ENCODE results near the gene CD300C.
"Not testable (repeated sequence)": the region's sequence is repeated elsewhere in the genome, so short reads cannot be mapped to it uniquely, and the experiment has no call there.

The CD300C gene

DNA sequence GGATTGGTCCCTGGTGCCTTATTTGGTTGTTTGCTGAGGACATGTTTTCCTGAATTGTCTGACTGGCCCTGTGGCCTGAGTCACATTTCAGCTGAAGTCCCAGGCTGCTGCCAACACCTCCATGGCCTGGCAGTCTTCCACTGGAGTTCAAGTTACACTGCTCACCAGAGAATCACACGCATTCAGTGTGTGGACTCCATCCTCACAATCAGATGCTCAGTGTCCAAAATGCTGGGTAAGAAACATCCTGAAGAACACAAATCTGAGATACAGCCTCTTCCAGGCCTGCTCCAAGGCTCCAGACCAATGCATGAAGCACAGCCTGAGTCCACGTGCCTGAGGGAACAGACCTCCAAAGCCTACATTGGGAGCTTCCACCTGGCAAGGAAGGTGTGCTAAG is 33.9 kb downstream of the CD300C start:
- no peak for FAIRE-seq

DNA sequence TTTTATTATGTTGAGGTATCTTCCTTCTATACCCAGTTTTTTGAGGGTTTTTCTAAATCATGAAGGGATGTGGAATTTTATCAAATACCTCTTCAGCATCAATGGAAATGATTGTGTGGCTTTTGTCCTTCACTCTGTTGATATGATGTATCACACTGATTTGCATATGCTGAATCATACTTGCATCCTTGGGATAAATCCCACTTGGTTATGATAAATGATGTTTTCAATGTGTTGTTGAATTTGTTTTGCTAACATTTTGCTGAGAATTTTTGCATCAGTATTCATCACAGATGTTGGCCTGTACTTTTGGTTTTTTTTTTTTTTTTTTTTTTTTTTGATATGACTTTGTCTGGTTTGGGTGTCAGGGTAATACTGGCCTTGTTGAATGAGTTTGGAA is 37.8 kb downstream of the CD300C start:
- FAIRE-seq, result no peak

DNA sequence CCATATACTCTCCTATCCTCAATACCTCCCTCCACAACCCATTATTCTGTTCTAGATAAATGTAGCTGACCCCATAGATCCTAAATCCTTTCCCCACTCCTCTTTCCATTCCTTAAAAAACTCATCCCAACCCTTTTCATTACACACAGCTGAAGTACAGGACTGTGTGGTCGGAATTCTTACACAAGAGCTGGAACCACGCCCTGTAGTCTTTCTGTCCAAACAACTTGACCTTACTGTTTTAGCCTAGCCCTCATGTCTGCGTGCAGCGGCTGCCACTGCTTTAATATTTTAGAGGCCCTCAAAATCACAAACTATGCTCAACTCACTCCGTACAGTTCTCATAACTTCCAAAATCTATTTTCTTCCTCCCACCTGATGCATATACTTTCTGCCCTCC is 42.0 kb downstream of the CD300C start:
- FAIRE-seq, result not testable (repeated sequence)

DNA sequence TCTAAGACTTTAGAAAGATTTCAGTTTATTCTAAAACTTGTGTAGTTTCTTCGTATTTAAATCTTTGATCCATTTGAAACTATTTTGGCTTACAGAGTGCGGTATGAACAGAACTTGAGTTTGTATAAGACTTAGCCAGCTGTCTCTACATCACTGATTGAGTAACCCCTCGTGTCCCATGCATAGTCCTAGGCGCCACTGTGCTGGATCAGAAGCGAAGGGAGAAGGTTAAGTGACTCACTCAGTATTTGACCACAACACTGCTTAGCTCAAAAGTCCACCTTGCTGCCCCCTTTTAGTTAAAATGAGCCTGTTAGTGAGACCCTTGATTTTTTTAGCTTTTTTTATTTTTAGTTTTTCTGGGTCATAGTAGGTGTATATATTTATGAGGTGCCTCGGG is 43.1 kb downstream of the CD300C start:
- no peak for FAIRE-seq

DNA sequence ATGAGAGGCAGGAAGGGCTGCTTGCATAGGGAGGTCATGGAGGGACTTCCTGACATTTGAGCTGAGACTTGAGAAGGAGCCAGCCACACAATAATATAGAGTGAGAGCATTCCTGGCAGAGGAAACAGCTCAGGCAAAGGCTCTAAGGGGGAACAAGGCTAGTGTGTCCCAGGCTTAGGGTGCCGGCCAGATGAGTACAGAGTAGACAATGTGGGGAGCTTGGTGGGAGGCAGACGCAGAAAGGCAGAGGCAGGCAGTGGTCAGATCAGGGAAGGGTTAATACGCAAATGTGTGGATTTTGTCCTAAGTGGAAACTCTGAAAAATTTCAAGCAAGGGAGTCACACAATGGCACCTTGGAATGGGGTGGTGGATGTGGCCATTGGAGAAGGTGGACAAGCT is 45.9 kb downstream of the CD300C start:
- no peak for FAIRE-seq

DNA sequence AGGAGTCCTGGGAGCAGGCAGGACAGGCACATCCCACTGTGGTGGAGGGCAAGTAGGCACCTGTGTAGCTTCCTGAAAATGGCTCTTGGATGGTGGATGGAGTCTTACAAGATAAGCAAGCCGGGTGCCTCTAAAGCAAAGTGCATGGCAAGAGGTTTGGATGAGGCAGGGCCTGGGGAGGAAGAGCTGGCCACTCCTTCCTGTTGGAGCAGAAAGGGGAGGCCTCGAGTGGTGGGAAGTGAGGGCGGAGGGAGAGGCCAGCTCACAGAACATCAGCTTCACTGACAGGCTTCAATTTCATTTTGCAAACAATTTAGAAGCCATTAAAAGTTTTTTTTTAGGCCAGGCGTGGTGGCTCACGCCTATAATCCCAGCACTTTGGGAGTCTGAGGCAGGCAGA is 48.4 kb downstream of the CD300C start:
- no peak for FAIRE-seq

DNA sequence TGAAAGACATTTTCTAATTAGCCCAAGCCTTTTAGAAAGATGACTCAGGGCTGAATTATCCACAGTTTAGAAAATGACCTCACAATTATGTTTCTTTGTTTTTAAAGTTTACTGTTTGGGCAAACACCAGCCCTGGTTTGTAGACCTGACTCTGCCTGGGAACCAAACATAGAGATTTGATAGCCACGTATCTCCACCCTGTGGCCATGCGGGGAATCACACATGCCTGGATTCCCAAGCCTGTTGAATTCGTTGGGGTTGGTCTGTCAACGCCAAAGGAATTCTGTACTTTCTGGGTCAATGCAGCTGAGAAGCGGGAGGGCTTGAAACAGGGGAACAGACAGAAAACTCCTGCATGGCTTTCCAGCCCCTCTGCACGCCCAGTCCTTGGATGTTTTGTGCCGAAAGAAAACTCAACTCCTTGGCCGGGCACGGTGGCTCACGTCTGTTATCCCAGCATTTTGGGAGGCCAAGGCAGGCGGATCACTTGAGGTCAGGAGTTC is 52.5 kb downstream of the CD300C start:
- peak; percentile 89 for FAIRE-seq

DNA sequence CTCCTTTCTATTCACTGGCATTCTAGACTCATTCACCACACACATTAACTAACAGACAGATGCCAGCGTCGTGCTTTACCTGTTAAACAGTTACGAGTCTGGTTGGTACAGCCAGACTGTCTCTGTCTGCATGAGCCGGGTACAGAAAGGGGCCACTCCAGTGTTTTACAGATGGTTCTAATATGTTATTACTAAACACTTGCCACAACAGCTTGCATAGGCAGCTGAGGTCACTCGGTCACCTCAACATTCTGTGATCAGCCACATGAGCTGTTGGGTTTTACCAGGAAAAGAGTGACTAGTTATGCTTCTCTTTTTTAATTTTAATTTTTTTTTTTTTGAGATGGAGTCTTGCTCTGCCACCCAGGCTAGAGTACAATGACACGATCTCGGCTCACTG is 54.3 kb downstream of the CD300C start:
- no peak for FAIRE-seq

Data from endometrium (tissue), 2 donors.